ENCODE measurements around the gene WDR70.
"Not testable (repeated sequence)": the region's sequence is repeated elsewhere in the genome, so short reads cannot be mapped to it uniquely, and the experiment has no call there.

- TF ChIP-seq CTCF, POLR2A (IDR thresholded peaks at IDR 0.05): not testable (repeated sequence)
Measured at GRCh38 chr5:37469383-37469782, 90.3 kb downstream of the WDR70 start.

Measured in uterus (tissue), 2 donors.